Fibroblast of skin of back (primary cell): Measurements from ENCODE around the gene HSPD1. TPM values are rescaled to one million over a fixed set of nuclear protein-coding genes. Genes with fewer than 3 reads are reported as not detected.

Experiments
- DNase-seq: peaks from one replicate; pipeline ENCODE4 v3.0.0-alpha.2; 2013
- polyA plus RNA-seq, 2 experiments: library from polyadenylated mRNA; unstranded; fragments of 120-200 nt; gene quantifications; one replicate each; pipeline ENCODE4 v1.2.1, GENCODE V29; 2013; ENCODE audit not compliant: insufficient read length in 2 of 2

The HSPD1 gene
- polyA plus RNA-seq (2013, experiment 1 of 2; ENCODE audit: insufficient read length), result 297 TPM
- 178 TPM for polyA plus RNA-seq (2013, experiment 2 of 2; ENCODE audit: insufficient read length)

DNA sequence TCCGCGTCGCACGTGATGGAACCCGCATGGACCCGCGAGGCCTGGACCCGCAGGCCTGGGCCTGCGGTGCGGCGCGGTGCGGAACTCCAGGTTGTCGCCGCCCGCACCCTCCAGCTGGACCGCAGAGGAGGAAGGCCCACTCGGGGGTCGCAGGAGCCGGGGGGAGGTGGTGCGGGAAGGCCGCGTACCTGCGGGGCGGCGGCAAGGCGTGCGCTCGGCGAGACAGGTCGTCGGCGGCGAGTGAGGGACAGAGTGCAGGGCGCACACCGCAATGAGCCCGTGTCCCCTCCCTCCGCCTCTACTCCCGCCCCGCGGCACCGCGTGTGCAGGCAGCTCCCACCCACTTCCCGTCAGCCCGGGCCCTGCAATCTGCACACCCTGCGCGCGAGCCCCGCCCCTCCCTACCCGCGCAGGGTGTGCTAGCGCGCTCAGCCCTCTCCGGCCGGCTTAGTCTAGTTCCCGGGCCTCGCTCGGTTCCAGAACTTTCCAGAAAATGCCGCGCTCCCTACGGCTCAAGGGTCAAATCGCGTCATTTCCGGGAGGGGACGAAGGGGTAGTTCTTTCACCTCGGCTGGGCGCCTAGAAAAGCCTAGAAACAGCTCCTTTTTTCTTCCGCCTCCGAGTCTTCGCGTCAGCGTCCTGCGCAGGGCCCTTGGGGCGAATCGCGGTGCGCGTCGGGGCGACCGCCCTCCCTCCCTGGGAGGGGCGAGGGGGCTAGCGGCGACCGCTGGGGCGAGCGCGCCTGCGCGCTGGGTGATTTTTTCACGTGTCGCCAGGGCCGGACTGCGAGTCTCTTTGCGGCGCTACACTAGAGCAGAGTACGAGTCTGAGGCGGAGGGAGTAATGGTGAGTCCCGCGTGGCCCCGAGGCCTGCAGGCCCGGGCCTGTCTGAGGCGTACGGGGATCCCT lies at the start of gene HSPD1, which contains the start of gene HSPE1:
Gene HSPD1 (minus strand): TSS at position 247 of the 909 bp plus-strand sequence. CDS start 992 bp downstream, outside the sequence.
Gene HSPE1 (plus strand): TSS at position 786 of the 909 bp plus-strand sequence. CDS start 58 bp downstream, at position 844.
- peak; percentile 100 for DNase-seq

GRCh38 chr2:197548582-197548981 lies 48.9 kb upstream of the HSPD1 start:
- DNase-seq, result no peak

DNA sequence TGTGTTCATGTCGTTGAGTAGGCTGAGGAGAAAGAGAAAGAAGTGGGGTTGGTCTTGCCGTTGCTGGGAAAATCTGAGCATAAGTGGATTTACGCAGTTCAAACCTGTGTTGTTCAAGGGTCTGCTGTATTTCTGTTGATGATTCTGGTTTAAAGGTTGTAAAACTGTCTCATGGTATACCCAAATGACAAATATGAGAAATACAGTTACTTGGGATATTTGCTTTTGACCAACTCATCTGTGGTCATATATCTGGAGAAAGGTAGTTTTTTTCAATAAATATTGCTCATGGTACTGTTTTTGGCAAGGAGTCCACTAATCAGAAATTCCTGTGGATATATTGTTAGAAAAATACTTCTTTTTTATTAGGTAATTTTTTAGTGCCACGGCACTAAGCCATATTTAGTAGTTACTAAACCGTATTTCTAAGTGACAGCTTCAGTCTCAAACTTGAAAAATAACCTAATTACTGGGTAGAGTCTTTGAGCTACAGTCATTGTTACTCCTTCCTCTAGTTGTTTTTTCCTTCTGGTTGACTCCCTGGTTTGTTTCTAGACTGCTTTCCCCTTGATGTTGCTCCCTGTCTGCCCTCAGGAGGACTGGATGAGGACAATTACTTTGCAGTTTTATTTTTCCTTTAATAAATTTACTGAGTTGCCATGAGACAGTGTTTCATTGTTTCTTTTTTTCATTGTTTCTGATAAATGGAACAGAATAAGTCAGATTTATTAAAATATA lies 47.7 kb upstream of the HSPD1 start:
- no peak for DNase-seq

GRCh38 chr2:197543206-197543605 lies 43.6 kb upstream of the HSPD1 start:
- DNase-seq, result no peak

GRCh38 chr2:197539734-197540133 lies 40.1 kb upstream of the HSPD1 start:
- DNase-seq, result no peak

DNA sequence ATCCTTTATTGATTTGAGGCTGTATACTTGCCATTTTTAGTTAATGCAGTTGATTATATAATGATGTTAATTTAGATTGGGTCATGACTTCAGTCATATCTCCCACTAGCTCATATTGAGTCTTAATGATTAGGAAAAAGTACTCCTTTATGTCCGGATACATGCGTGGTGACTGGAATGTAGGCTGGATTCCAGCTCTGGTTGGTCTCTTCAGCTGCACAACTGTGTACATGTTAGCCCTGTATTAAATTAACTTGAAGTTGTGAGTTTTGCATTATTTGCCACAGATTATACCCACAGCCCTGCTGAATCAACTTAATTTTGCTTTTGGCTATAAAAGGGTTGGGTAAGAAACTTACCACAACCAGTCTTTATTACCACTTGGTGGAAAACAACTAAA lies 38.8 kb upstream of the HSPD1 start:
- DNase-seq, result no peak

- no peak for DNase-seq
Observed at GRCh38 chr2:197517150-197517549, 17.5 kb upstream of the HSPD1 start.

- DNase-seq, result peak; percentile 20
Observed at GRCh38 chr2:197516393-197516761, 16.7 kb upstream of the HSPD1 start.

- peak; percentile 94 for DNase-seq
Observed at GRCh38 chr2:197515739-197516392, 16.2 kb upstream of the HSPD1 start, which contains the start of gene MOB4. Gene MOB4 (plus strand): TSS chr2:197516066. CDS start chr2:197516087, 21 bp downstream.

DNA sequence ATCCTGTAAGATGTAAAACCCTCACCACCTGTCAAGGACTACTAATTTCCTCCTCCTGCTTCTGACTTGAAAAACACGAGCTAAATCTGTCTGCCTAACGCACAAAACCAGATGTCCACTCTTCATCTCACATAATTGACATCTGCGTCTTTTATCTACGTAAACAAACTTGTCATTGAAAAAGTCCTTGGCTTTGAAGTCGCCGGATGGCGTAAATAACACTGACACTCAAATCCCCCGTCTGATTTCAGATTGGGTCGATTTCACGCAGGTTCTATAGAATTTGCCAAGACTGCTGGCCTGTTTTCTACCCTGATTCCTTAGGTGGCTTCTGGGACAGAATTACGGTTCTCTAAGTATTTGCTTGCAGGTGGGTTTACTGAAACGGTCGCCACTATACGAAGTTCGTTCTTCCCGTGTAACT lies 15.7 kb upstream of the HSPD1 start:
- DNase-seq, result no peak

DNA sequence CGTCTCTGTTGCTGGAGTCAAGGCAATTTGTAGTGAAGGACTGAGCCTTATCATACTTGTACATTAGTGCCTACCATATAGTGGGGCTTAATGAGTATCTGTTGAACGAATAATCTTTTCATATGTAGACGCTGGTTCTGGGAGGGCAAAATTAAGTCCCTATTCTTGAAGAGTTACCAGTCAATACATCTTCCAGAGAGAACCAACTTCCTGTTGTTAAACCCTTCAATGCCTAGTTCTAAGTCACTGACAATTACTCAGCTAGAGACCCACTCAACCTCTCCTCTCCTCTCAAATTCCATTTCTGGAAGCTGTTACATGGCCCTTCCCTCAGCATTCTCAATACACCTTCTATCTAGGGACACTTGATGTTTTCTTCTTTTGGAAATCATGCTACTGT lies 15.1 kb upstream of the HSPD1 start:
- no peak for DNase-seq

DNA sequence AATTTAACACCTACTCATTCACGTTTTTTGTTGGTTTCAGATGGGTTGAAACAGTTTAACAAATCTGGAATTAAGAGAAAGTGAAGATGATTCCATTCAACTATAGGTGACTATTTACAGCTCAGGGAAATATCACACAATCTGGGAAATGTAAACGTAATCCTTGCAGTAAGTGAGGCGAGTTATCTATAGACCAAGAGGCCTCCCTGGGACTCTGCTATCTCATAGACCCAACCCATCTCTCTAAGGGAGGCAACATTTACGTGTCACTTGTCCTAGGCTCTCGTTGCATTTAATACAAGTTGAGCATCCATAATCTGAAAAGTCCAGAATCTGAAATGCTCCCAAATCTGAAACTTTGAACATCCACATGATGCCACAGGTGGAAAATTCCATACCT lies 14.3 kb upstream of the HSPD1 start:
- DNase-seq, result no peak

DNA sequence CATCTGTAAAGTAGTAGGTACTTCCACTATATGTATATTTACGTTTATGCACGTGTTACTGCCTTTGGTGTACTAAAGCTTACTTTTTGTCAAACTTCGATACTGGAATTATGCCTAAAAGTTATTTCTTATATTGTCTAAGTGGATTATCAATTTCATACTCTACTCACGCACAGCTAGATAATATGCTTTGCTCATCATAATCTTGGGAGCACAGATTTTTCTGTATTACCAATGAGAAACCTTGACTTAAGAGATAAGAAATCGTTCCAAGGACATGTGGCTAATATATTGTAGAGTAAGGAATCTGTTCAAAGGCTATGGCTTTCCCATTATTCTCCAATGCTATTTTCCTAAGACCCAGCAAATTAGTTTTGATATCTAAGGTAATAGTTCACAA lies 7.0 kb upstream of the HSPD1 start:
- DNase-seq, result no peak

DNA sequence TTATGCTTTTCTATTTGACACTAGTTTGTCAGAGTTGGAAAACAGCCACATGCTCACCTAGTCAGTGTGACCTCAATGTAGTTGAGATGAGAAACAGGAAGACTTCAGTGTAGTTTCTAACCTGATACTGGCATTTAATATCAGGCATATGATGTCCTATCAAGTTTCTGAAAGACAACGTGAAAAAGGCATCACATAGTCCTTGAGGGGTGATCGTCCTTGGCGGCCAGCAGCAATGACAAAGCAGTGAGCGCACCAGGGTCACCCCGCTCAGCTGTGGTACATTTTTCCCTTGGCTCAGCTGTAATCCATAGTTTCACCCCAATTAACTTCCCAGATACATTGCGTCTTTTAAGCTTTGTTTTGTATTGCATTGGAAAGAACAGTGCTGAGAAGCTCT lies 4.9 kb upstream of the HSPD1 start:
- no peak for DNase-seq

- no peak for DNase-seq
Observed at GRCh38 chr2:197504000-197504399, 4.4 kb upstream of the HSPD1 start.

GRCh38 chr2:197502685-197503084 lies 3.0 kb upstream of the HSPD1 start:
- no peak for DNase-seq

DNA sequence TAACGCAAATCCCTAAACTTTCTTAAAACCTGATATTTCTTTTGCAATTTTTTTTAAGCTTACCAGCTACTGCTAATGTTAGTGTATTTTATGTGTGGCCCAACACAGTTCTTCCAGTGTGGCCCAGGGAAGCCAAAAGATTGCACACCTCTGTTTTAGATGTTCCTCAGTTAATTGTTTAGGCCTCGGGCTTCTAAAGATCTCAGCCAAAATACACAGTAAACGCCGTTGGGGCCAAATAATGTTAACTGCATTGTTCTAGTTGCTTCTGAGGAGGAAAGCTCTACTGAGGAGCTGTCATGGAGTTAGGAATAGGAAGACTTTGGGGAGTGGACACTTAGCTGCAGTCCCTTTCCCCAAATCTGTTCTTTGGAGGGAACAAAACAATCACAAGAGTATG lies 2.6 kb upstream of the HSPD1 start:
- DNase-seq, result no peak

GRCh38 chr2:197500503-197501131 lies 977 bp upstream of the HSPD1 start:
- no peak for DNase-seq

GRCh38 chr2:197498937-197499593 lies 575 bp downstream of the HSPD1 start:
- DNase-seq, result peak; percentile 42

DNA sequence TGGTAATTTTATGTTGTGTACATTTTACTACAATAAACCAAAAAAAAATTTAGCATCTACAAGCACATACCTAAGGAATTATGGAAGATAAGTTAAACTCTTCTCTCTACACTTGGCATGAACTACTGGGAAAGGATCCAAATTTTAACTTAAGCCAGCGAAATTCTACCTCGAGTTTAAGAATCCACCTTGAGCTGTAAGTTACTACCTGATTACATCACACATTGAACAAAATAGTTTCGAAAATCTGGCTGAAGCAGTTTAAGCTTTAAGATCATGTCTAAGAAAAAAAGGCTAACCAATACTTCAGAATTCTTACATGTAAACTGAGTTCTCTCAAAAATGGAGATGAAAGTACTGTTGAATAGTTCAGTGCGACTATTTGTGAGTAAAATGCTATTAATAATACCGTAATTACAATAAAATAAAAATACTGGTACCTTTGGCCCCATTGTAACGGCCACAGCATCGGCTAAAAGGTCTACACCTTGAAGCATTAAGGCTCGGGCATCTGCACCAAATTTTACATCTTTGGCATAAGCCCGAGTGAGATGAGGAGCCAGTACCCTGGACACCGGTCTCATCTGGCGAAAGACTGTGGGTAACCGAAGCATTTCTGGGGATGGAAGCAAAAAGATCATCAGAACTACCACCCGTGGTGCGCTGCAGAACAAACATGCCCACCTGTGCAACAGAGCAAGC lies 1.3 kb downstream of the HSPD1 start:
- no peak for DNase-seq

- DNase-seq, result no peak
Observed at GRCh38 chr2:197497326-197497725, 2.3 kb downstream of the HSPD1 start.
